Left lung (tissue), 10 donors: Measurements from ENCODE around the gene LY86. TPM values are rescaled to one million over a fixed set of nuclear protein-coding genes. Genes with fewer than 3 reads are reported as not detected.

ENCODE experiments used
- ATAC-seq: fragments of 200-7000 bp; cut with Tn5 transposase; one replicate; pipeline ENCODE4 v1.9.1; 2020; ENCODE audit warnings: moderate library complexity
- DNase-seq, 4 donors: peaks; one replicate each; pipeline ENCODE4 v3.0.0-alpha.2; 2013 to 2020
- H3K27ac ChIP-seq, 2 donors: fragments of 200-600 bp; sonication (generic) in 1 of 2; one replicate each; pipeline versions ENCODE4 v1.5.0 to v1.8.0; 2020 to 2021
- H3K27me3 ChIP-seq, 2 donors: fragments of 200-600 bp; sonication (generic) in 1 of 2; one replicate each; pipeline versions ENCODE4 v1.5.0 to v1.8.0; 2020 to 2021
- H3K36me3 ChIP-seq, 2 donors: fragments of 200-600 bp; sonication (generic) in 1 of 2; one replicate each; pipeline versions ENCODE4 v1.5.0 to v1.8.0; 2020 to 2021
- H3K4me1 ChIP-seq, 2 donors: fragments of 200-600 bp; one replicate each; pipeline ENCODE4 v1.8.0; 2021
- H3K4me3 ChIP-seq, 2 donors: fragments of 200-600 bp; sonication (generic) in 1 of 2; one replicate each; pipeline versions ENCODE4 v1.5.0 to v1.8.0; 2020 to 2021; ENCODE audit warnings: mild to moderate bottlenecking in 1 of 2
- H3K9me3 ChIP-seq, 2 donors: fragments of 200-600 bp; sonication (generic) in 1 of 2; one replicate each; pipeline versions ENCODE4 v1.5.0 to v1.8.0; 2020 to 2021
- CTCF ChIP-seq, 2 donors: fragments of 200-600 bp; sonication (generic) in 1 of 2; IDR thresholded peaks; one replicate each; pipeline versions ENCODE4 v1.5.0 to v1.8.0; 2021; ENCODE audit warnings: antibody characterized with exemption in 2 of 2
- intact Hi-C, 2 donors: fragments of 100-400 bp; cut with DNase I; formaldehyde crosslinking; loops; one replicate each; pipeline versions ENCODE4 v1.11.2 to v1.14.2; 2022
- polyA plus RNA-seq, 6 donors: library from polyadenylated mRNA; unstranded; fragments of 120-200 nt; gene quantifications; one replicate each; pipeline ENCODE4 v1.2.1, GENCODE V29; 2013; ENCODE audit not compliant: insufficient read length in 6 of 6
- total RNA-seq, 2 donors: library from RNA; stranded (reverse); fragmentation: NEBNext Ultra II Directional; extraction: Animal tissue kit (Norgen Biotek cat#: 25700); gene quantifications; one replicate each; pipeline ENCODE4 v1.2.1, GENCODE V29; 2021
- donor health status: DM: no; HTN: yes; CAD: no.
- donor health status: DM: no; HTN: no; CAD: no.

Gene LY86
- total and polyA plus RNA-seq, 8 donors: 1.4 to 11.1 (median 2.2) TPM

GRCh38 chr6:6597682-6598081 lies 9.2 kb downstream of the LY86 start:
- no peak for TF ChIP-seq CTCF (IDR thresholded peaks at IDR 0.05)
- Histone ChIP-seq H3K4me3 (no peak overlapping the region), H3K4me1 (peaks cover 0 to 42% of the 10 kb centered on the region in 2 donors), H3K27ac (no peak overlapping the region), H3K27me3 (no peaks in the 10 kb centered on the region), H3K9me3 (no peaks in the 10 kb centered on the region), H3K36me3 (no peaks in the 10 kb centered on the region)
- intact Hi-C loops: no loop called here
- DNase-seq (no peak), ATAC-seq (no peak)

GRCh38 chr6:6599468-6599873 lies 11.0 kb downstream of the LY86 start:
- ATAC-seq (peak; percentile 66), DNase-seq (peak in 1 of 4 donors; percentile 59)
- no peaks in the 10 kb centered on the region for H3K27me3 ChIP-seq
- no peaks in the 10 kb centered on the region for H3K36me3 ChIP-seq
- TF ChIP-seq CTCF (IDR thresholded peaks at IDR 0.05): no peak
- H3K4me1 ChIP-seq: peaks cover 0 to 30% of the 10 kb centered on the region in 2 donors
- H3K4me3 ChIP-seq: no peak overlapping the region
- H3K9me3 ChIP-seq: peaks cover 0 to 10% of the 10 kb centered on the region in 2 donors
- peak overlapping the region in 1 of 2 donors; percentile 11 for H3K27ac ChIP-seq
- intact Hi-C loops: no loop called here

- Histone ChIP-seq H3K9me3 (peaks cover 0 to 13% of the 10 kb centered on the region in 2 donors), H3K27ac (no peak overlapping the region), H3K4me1 (peaks cover 0 to 25% of the 10 kb centered on the region in 2 donors), H3K36me3 (no peaks in the 10 kb centered on the region), H3K4me3 (no peak overlapping the region), H3K27me3 (no peaks in the 10 kb centered on the region)
- DNase-seq: no peak
- ATAC-seq: no peak
- no peak for TF ChIP-seq CTCF (IDR thresholded peaks at IDR 0.05)
- intact Hi-C loops: no loop called here
Measured at GRCh38 chr6:6600875-6601274, 12.4 kb downstream of the LY86 start.

- H3K27me3 ChIP-seq: no peaks in the 10 kb centered on the region
- intact Hi-C loops: no loop called here
- H3K27ac ChIP-seq: no peak overlapping the region
- H3K4me3 ChIP-seq: no peak overlapping the region
- no peaks in the 10 kb centered on the region for H3K36me3 ChIP-seq
- no peak for TF ChIP-seq CTCF (IDR thresholded peaks at IDR 0.05)
- DNase-seq (no peak), ATAC-seq (no peak)
- H3K9me3 ChIP-seq: peaks cover 0 to 13% of the 10 kb centered on the region in 2 donors
- H3K4me1 ChIP-seq: peaks cover 0 to 15% of the 10 kb centered on the region in 2 donors
Measured at GRCh38 chr6:6602262-6602661, 13.7 kb downstream of the LY86 start.

GRCh38 chr6:6603317-6603716 lies 14.8 kb downstream of the LY86 start:
- H3K27me3 ChIP-seq: no peaks in the 10 kb centered on the region
- H3K36me3 ChIP-seq: no peaks in the 10 kb centered on the region
- peaks cover 0 to 15% of the 10 kb centered on the region in 2 donors for H3K4me1 ChIP-seq
- TF ChIP-seq CTCF (IDR thresholded peaks at IDR 0.05): no peak
- no peak overlapping the region for H3K27ac ChIP-seq
- ATAC-seq (no peak), DNase-seq (no peak)
- intact Hi-C loops: no loop called here
- H3K4me3 ChIP-seq: no peak overlapping the region
- peaks cover 0 to 13% of the 10 kb centered on the region in 2 donors for H3K9me3 ChIP-seq
